GM12875 (cell line): ENCODE results near the gene C10orf71.

Source experiments
- H3K4me3 ChIP-seq: one replicate; pipeline ENCODE4 v1.5.1; 2011; ENCODE audit warnings: low read depth, low read length, control low read depth
- TF ChIP-seq, protein P1 (sequence below): IDR thresholded peaks from 2 replicates; pipeline ENCODE4 v1.5.1; 2011; ENCODE audit warnings: low read depth, mild to moderate bottlenecking, control low read depth, inconsistent platforms, low read length, moderate library complexity, borderline replicate concordance; ENCODE audit not compliant: insufficient read depth

C10orf71 gene

DNA sequence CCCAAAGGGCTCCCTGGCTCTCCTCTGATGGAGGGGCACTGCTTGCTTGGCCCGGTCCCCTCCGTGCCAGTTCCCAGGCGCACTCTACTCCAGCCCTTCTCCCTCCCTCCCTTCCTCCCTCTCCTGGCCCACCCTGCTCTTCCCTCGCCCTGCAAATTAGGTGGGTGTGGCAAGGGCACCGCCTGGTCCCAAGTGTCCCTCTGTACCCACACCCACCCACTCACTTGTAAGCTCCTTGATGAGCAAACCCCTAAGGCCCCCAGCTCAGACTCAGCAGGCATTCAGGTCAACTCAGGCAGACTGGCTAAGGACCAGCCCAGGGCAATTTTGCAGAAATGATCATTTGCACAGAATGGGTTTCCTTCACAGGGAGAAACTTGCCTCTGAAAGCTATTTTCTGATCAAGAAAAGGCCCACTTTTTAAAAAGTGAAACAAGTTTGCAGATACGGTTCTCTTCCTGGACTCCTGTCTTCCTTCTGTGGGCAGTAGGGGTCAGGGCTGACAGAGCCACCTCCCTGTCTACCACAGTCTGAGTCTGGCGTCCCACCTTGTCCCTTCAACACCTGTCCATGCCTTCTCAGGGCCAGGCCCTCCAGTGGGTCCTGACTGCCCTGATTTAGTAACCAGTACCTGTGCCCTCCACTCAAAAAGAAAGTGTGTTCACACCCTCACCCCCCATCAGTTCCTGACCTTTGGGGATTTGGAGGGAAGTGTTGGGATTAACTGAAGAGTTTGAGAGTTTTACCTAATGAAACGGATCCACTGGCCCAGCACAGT is 28.3 kb downstream of the C10orf71 start:
- H3K4me3 ChIP-seq = no peak overlapping the region
- TF ChIP-seq, protein P1, sequence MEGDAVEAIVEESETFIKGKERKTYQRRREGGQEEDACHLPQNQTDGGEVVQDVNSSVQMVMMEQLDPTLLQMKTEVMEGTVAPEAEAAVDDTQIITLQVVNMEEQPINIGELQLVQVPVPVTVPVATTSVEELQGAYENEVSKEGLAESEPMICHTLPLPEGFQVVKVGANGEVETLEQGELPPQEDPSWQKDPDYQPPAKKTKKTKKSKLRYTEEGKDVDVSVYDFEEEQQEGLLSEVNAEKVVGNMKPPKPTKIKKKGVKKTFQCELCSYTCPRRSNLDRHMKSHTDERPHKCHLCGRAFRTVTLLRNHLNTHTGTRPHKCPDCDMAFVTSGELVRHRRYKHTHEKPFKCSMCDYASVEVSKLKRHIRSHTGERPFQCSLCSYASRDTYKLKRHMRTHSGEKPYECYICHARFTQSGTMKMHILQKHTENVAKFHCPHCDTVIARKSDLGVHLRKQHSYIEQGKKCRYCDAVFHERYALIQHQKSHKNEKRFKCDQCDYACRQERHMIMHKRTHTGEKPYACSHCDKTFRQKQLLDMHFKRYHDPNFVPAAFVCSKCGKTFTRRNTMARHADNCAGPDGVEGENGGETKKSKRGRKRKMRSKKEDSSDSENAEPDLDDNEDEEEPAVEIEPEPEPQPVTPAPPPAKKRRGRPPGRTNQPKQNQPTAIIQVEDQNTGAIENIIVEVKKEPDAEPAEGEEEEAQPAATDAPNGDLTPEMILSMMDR = no peak

DNA sequence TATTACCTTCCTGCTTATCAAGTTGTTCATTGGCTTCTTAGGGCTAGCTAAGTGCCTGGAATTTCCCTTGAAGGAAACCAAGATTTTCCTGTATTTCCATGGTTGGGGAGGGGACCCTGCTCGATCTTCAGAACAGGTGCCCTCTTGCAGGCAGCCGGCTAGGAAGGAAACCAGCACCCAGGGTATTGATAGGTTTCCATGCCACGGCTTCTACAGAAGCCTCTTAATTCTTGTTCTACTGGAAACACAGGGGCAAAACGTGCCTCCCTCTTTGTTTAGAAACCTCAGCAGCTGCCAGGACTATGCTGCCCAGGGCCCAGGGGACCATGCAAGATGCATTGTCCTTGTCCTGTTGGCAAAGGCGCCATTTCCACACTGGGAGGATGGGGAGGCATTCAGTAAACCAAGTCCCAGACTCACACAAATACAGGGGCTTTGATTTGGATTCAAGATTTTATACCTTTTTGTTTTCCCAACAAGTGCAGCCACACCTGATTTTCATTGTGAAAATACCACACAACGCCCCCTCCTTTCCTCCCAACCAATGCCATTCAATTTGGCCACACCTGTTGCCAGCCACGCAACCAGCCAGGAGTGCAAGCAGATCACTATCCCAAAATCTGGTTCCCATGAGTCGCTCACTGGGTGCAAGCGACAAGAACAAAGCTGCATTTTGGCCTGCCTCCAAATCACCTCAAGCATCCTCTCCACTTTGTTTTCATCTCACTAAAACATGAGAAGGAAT is 29.6 kb downstream of the C10orf71 start:
- no peak overlapping the region for H3K4me3 ChIP-seq
- TF ChIP-seq, protein P1 = no peak

DNA sequence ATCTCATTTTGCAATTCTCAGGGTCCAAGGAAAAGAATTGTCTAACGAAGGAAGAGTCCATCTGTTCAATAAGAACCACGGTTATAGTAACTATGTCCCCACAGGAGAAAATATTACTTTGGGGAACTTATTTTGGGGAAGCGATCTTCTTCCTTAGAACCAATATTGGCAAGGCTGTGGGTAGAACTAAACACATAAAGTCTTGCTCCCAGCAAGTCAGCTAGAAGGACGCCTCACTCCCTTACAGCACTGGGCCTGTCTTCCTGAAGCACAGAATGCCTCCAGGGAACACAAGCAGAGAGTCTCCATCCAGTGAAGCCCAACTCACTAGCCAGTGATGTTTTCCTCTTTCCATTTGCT is 30.2 kb downstream of the C10orf71 start:
- H3K4me3 ChIP-seq = no peak overlapping the region
- TF ChIP-seq, protein P1 = no peak

DNA sequence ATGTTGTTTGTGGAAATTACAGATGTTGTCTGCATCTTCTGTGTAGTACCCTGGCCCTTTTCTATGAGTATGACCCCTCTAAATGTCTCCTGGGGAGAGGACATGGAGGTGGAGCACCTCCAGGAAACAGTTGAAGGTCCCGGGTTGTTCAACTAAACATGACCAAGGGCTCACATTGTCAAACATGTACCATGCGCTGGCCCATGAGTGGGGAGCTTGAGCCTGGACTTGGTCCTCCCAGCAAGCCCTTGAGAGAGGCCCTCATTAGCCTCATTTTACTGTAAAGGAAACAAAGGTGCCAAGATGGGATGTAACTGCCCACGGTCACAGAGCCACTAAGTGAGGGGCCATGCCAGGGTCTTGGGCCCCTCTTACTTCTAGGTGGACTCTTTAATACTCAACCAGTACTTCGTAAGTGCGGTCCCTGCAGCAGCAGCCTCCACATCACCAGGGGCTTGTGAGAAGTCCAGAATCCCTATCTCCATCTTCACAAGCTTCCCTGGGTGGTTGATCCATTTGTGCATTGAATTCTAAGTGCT is 31.2 kb downstream of the C10orf71 start:
- TF ChIP-seq, protein P1 = no peak
- no peak overlapping the region for H3K4me3 ChIP-seq

DNA sequence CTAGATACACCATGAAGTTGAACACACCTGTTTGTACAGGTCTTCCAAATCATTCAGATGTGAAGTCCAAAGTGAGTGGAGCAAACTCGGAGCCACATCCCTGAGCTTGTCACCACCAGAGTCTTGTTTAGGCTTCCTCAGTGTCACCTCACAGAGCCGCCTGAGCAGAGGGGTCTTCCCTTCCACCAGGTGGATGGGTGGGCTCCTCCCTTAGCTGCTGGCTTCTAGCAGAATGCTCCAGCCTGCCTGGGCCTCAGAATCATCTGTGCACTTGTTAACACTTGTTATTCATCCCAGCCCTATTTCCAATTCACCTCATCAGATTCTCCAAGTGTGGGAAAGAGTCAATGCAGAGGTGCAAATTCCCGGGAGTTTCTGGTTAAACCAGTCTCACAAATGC is 32.5 kb downstream of the C10orf71 start:
- TF ChIP-seq, protein P1 = no peak
- H3K4me3 ChIP-seq = no peak overlapping the region

DNA sequence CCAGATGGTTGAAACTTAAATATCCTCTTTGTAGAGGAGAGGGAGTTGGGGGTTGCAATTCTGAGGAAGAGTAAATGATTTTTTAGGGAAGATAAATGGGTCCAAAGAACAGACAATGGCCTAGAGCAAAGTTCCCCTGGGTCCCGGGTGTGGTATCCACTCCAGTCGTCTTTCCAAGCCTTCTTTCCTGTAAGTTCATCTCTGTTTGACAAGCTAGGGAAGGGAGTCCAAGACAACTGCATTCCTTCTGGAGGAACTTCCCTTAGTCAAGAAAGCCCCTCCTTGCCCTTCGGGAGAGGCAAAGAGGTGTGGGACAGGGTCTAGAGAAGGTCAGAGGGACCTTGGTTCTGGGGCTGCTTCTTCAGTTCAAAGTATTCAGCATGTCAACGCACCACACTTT is 33.4 kb downstream of the C10orf71 start:
- no peak overlapping the region for H3K4me3 ChIP-seq
- TF ChIP-seq, protein P1 = no peak
